Endodermal cell (in vitro differentiated cells): ENCODE data around the gene RBBP8. TPM values are rescaled to one million over a fixed set of nuclear protein-coding genes. Genes with fewer than 3 reads are reported as not detected.

Experiments
- DNase-seq: peaks from one replicate; pipeline ENCODE4 v3.0.0-alpha.2; 2017
- H3K27ac ChIP-seq: 2 replicates; pipeline ENCODE4 v1.5.1; 2013; ENCODE audit warnings: mild to moderate bottlenecking, low read depth, low read length, moderate library complexity
- H3K27me3 ChIP-seq: 2 replicates; pipeline ENCODE4 v1.6.1; 2013; ENCODE audit warnings: mild to moderate bottlenecking, low read length, moderate library complexity; ENCODE audit not compliant: insufficient read depth, control insufficient read depth, poor library complexity, severe bottlenecking
- H3K36me3 ChIP-seq: 2 replicates; pipeline ENCODE4 v1.7.0; 2013; ENCODE audit warnings: mild to moderate bottlenecking, low read length, moderate library complexity; ENCODE audit not compliant: control insufficient read depth, insufficient read depth
- H3K4me1 ChIP-seq: one replicate; pipeline ENCODE4 v1.7.0; 2013; ENCODE audit warnings: low read length; ENCODE audit not compliant: control insufficient read depth, insufficient read depth
- H3K4me3 ChIP-seq: 2 replicates; pipeline ENCODE4 v1.5.1; 2013; ENCODE audit warnings: mild to moderate bottlenecking, low read length, moderate library complexity
- H3K9ac ChIP-seq: 2 replicates; pipeline ENCODE4 v1.6.1; 2013; ENCODE audit warnings: mild to moderate bottlenecking, low read length, moderate library complexity; ENCODE audit not compliant: poor library complexity, severe bottlenecking; ENCODE audit errors: extremely low read depth
- H3K9me3 ChIP-seq: 2 replicates; pipeline ENCODE4 v1.6.1; 2013; ENCODE audit warnings: mild to moderate bottlenecking, low read length, moderate library complexity; ENCODE audit not compliant: control insufficient read depth
- H3K27ac Mint-ChIP-seq: 2 replicates; pipeline ENCODE4 v1.8.0; 2020; ENCODE audit warnings: mixed read lengths
- H3K27me3 Mint-ChIP-seq: 2 replicates; pipeline ENCODE4 v1.8.0; 2021; ENCODE audit warnings: mild to moderate bottlenecking, mixed read lengths; ENCODE audit not compliant: insufficient read depth
- H3K36me3 Mint-ChIP-seq: 2 replicates; pipeline ENCODE4 v1.8.0; 2020; ENCODE audit warnings: low read depth, mixed read lengths
- H3K4me1 Mint-ChIP-seq: 2 replicates; pipeline ENCODE4 v1.8.0; 2020; ENCODE audit warnings: mixed read lengths
- H3K4me3 Mint-ChIP-seq: 2 replicates; pipeline ENCODE4 v1.8.0; 2020; ENCODE audit warnings: mild to moderate bottlenecking, moderate library complexity, mixed read lengths
- H3K9me3 Mint-ChIP-seq: 2 replicates; pipeline ENCODE4 v1.8.0; 2020; ENCODE audit warnings: mild to moderate bottlenecking, mixed read lengths
- WGBS, 2 experiments: methylation state at CpG; one replicate each; pipeline versions ENCODE4 v1.1.5 to v1.1.7; 2013; ENCODE audit warnings: missing lambda C conversion rate in 2 of 2, mixed read lengths in 1 of 2; ENCODE audit not compliant: insufficient coverage in 1 of 2, insufficient read length in 1 of 2; 5-methylcytosine and 5-hydroxymethylcytosine counted together
- total RNA-seq, 2 donors: library from RNA; stranded (reverse); fragmentation: NEBNext Ultra II Directional in 1 of 2; extraction: Animal tissue kit (Norgen Biotek cat#: 25700) in 1 of 2; gene quantifications; 2 replicates in 1 of 2; 3 replicates in 1 of 2; pipeline ENCODE4 v1.2.1, GENCODE V29; 2021
- TF ChIP-seq, protein P1 (sequence below): fragments of 200-600 bp; sonication (generic); conservative IDR thresholded peaks from 2 replicates; pipeline ENCODE4 v1.5.0; 2021; ENCODE audit warnings: antibody characterized with exemption, mild to moderate bottlenecking

RBBP8 gene
- total RNA-seq, 2 donors from 2014 or later = 44.3 to 55.5 TPM

GRCh38 chr18:23065234-23065806 is 132.2 kb downstream of the RBBP8 start:
- no peak overlapping the region for H3K27ac Mint-ChIP-seq
- H3K9me3 Mint-ChIP-seq = peaks cover 19% of the 10 kb centered on the region
- H3K4me3 Mint-ChIP-seq = no peak overlapping the region
- H3K9me3 ChIP-seq = peaks cover 9% of the 10 kb centered on the region
- no peaks in the 10 kb centered on the region for H3K27me3 ChIP-seq
- no peak for DNase-seq
- WGBS, 2 experiments = 92 to 93% methylated on average over 2 to 4 of the region's 4 CpGs
- H3K36me3 Mint-ChIP-seq = no peaks in the 10 kb centered on the region
- no peak overlapping the region for H3K9ac ChIP-seq
- no peak overlapping the region for H3K4me3 ChIP-seq
- no peaks in the 10 kb centered on the region for H3K4me1 ChIP-seq
- no peak overlapping the region for H3K27ac ChIP-seq
- TF ChIP-seq, protein P1, sequence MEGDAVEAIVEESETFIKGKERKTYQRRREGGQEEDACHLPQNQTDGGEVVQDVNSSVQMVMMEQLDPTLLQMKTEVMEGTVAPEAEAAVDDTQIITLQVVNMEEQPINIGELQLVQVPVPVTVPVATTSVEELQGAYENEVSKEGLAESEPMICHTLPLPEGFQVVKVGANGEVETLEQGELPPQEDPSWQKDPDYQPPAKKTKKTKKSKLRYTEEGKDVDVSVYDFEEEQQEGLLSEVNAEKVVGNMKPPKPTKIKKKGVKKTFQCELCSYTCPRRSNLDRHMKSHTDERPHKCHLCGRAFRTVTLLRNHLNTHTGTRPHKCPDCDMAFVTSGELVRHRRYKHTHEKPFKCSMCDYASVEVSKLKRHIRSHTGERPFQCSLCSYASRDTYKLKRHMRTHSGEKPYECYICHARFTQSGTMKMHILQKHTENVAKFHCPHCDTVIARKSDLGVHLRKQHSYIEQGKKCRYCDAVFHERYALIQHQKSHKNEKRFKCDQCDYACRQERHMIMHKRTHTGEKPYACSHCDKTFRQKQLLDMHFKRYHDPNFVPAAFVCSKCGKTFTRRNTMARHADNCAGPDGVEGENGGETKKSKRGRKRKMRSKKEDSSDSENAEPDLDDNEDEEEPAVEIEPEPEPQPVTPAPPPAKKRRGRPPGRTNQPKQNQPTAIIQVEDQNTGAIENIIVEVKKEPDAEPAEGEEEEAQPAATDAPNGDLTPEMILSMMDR = no peak
- H3K36me3 ChIP-seq = no peaks in the 10 kb centered on the region
- H3K27me3 Mint-ChIP-seq = no peaks in the 10 kb centered on the region
- H3K4me1 Mint-ChIP-seq = no peaks in the 10 kb centered on the region

DNA sequence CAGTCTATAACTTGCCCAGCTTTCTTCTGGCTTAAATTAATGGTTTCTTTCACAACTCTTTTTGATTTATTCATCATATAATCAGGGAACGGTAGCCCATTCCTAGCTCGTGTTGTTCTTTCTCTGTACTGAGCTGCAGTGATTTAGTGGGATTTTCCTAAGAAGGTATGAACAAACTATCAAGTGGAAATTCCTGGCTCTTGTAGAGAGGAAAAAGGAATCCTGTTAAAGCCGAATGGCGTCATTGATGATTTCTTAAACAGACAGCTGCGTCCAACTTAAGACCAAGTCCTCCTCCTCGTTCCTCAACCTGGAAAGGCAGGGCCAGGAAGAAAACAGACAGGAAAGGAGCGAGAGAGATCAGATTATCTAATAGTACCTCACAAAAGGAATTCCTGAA is 132.9 kb downstream of the RBBP8 start:
- H3K27me3 Mint-ChIP-seq = no peaks in the 10 kb centered on the region
- DNase-seq = no peak
- Histone ChIP-seq H3K27me3 (no peaks in the 10 kb centered on the region), H3K9me3 (peaks cover 9% of the 10 kb centered on the region), H3K36me3 (no peaks in the 10 kb centered on the region), H3K9ac (no peak overlapping the region), H3K4me1 (no peaks in the 10 kb centered on the region), H3K27ac (no peak overlapping the region), H3K4me3 (no peak overlapping the region)
- 87 to 95% methylated on average over 5 to 7 of the region's 7 CpGs for WGBS, 2 experiments
- TF ChIP-seq, protein P1 = no peak
- H3K36me3 Mint-ChIP-seq = no peaks in the 10 kb centered on the region
- no peaks in the 10 kb centered on the region for H3K4me1 Mint-ChIP-seq
- peaks cover 19% of the 10 kb centered on the region for H3K9me3 Mint-ChIP-seq
- H3K27ac Mint-ChIP-seq = no peak overlapping the region
- no peak overlapping the region for H3K4me3 Mint-ChIP-seq

DNA sequence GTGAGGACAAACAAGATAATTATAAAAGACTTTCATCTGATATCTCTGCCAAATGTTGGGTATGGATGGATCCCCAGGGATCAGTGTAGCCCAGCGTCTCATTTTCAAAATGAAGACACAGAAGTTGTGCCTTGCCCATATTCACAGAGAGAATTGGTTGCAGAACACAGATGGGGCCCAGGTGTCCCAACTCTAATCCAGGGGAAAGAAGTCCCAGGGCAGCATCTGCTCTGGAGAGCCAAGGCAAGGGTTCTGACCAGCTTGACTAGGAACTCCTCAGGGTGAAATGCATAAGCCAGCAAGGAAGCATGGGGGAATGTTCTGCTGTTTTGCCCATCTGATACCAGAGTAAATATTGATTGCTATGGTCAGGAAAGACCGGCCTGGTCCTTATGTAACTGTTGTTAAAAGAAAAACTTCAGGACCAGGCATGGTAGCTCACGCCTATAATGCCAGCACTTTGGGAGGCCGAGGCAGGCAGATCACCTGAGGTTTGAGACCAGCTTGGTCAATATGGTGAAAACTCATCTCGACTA is 133.4 kb downstream of the RBBP8 start:
- Histone ChIP-seq H3K4me3 (no peak overlapping the region), H3K4me1 (no peaks in the 10 kb centered on the region), H3K36me3 (no peaks in the 10 kb centered on the region), H3K27me3 (no peaks in the 10 kb centered on the region), H3K27ac (no peak overlapping the region), H3K9ac (no peak overlapping the region), H3K9me3 (peaks cover 9% of the 10 kb centered on the region)
- no peaks in the 10 kb centered on the region for H3K36me3 Mint-ChIP-seq
- 93 to 94% methylated on average over 5 of the region's 5 CpGs for WGBS, 2 experiments
- H3K4me1 Mint-ChIP-seq = no peaks in the 10 kb centered on the region
- peaks cover 19% of the 10 kb centered on the region for H3K9me3 Mint-ChIP-seq
- no peak overlapping the region for H3K4me3 Mint-ChIP-seq
- DNase-seq = no peak
- TF ChIP-seq, protein P1 = no peak
- no peak overlapping the region for H3K27ac Mint-ChIP-seq
- H3K27me3 Mint-ChIP-seq = no peaks in the 10 kb centered on the region
